HG02981 (cell line): ENCODE data around the gene PTGFRN.

Experiments
- ATAC-seq: cut with Tn5 transposase; IDR thresholded peaks from one replicate; pipeline ENCODE4 v1.9.1; 2021; ENCODE audit warnings: mild to moderate bottlenecking, moderate library complexity; ENCODE audit not compliant: unreplicated experiment

Gene PTGFRN

GRCh38 chr1:116991918-116992317 is 82.2 kb downstream of the PTGFRN start:
- no peak for ATAC-seq

GRCh38 chr1:116993286-116993685 is 83.6 kb downstream of the PTGFRN start:
- no peak for ATAC-seq

GRCh38 chr1:116994411-116994810 is 84.7 kb downstream of the PTGFRN start:
- no peak for ATAC-seq

- no peak for ATAC-seq
Observed at GRCh38 chr1:116997066-116997465, 87.3 kb downstream of the PTGFRN start.

- ATAC-seq: no peak
Observed at GRCh38 chr1:116997636-116998035, 87.9 kb downstream of the PTGFRN start.

GRCh38 chr1:116999596-116999995 is 89.9 kb downstream of the PTGFRN start:
- ATAC-seq: no peak

- ATAC-seq: no peak
Observed at GRCh38 chr1:117000142-117000541, 90.4 kb downstream of the PTGFRN start.

GRCh38 chr1:117001254-117001927 is 91.7 kb downstream of the PTGFRN start, which contains the start of gene CD101:
Gene CD101, plus strand, starts transcription at chr1:117001760. Its CDS starts 58 bp downstream, at chr1:117001818.
- ATAC-seq: peak; percentile 86

- no peak for ATAC-seq
Observed at GRCh38 chr1:117003223-117003875, 93.6 kb downstream of the PTGFRN start.

- no peak for ATAC-seq
Observed at GRCh38 chr1:117007719-117008013, 98.0 kb downstream of the PTGFRN start.

- no peak for ATAC-seq
Observed at GRCh38 chr1:117008656-117009055, 98.9 kb downstream of the PTGFRN start.

- no peak for ATAC-seq
Observed at GRCh38 chr1:117009132-117009531, 99.4 kb downstream of the PTGFRN start.

GRCh38 chr1:117010310-117010969 is 100.7 kb downstream of the PTGFRN start:
- no peak for ATAC-seq

- ATAC-seq: no peak
Observed at GRCh38 chr1:117011334-117011733, 101.6 kb downstream of the PTGFRN start.

- ATAC-seq: no peak
Observed at GRCh38 chr1:117013309-117013858, 103.7 kb downstream of the PTGFRN start.

GRCh38 chr1:117014209-117014608 is 104.5 kb downstream of the PTGFRN start:
- ATAC-seq: no peak

- no peak for ATAC-seq
Observed at GRCh38 chr1:117015724-117016123, 106.0 kb downstream of the PTGFRN start.

- no peak for ATAC-seq
Observed at GRCh38 chr1:117017062-117017461, 107.3 kb downstream of the PTGFRN start.

- no peak for ATAC-seq
Observed at GRCh38 chr1:117017648-117018047, 107.9 kb downstream of the PTGFRN start.

- ATAC-seq: no peak
Observed at GRCh38 chr1:117020526-117021156, 110.9 kb downstream of the PTGFRN start.

- ATAC-seq: no peak
Observed at GRCh38 chr1:117022114-117022513, 112.4 kb downstream of the PTGFRN start.
